Lung (tissue), 12 donors: ENCODE results near the gene AOC2. TPM values are rescaled to one million over a fixed set of nuclear protein-coding genes. Genes with fewer than 3 reads are reported as not detected.
"Not testable (repeated sequence)": the region's sequence is repeated elsewhere in the genome, so short reads cannot be mapped to it uniquely, and the experiment has no call there.

Source experiments
- ATAC-seq: fragments of 200-7000 bp; cut with Tn5 transposase; one replicate; pipeline ENCODE4 v1.9.1; 2020; ENCODE audit warnings: moderate number of reproducible peaks; ENCODE audit not compliant: insufficient read depth, low FRiP score
- DNase-seq, 3 donors: peaks; one replicate each; pipeline ENCODE4 v3.0.0-alpha.2; 2013 to 2017
- H3K27ac ChIP-seq, 2 donors: one replicate each; pipeline ENCODE4 v1.5.1; 2013; ENCODE audit warnings: mild to moderate bottlenecking in 2 of 2, moderate library complexity in 2 of 2, control low read depth in 1 of 2, inconsistent platforms in 1 of 2, low read depth in 1 of 2, low read length in 1 of 2
- H3K27me3 ChIP-seq, 3 donors: one replicate each; pipeline ENCODE4 v1.5.1; 2013; ENCODE audit warnings: low read length in 2 of 3; ENCODE audit not compliant: control insufficient read depth in 3 of 3, insufficient read depth in 3 of 3
- H3K36me3 ChIP-seq, 4 donors: one replicate each; pipeline ENCODE4 v1.5.1; 2013; ENCODE audit warnings: low read length in 4 of 4, mild to moderate bottlenecking in 1 of 4, moderate library complexity in 1 of 4; ENCODE audit not compliant: control insufficient read depth in 4 of 4, insufficient read depth in 4 of 4
- H3K4me1 ChIP-seq, 5 donors: one replicate each; pipeline ENCODE4 v1.5.1; 2013; ENCODE audit warnings: low read length in 5 of 5, mild to moderate bottlenecking in 2 of 5, moderate library complexity in 1 of 5; ENCODE audit not compliant: control insufficient read depth in 5 of 5, insufficient read depth in 5 of 5
- H3K4me3 ChIP-seq: one replicate; pipeline ENCODE4 v1.5.1; 2013; ENCODE audit warnings: mild to moderate bottlenecking, control low read depth, moderate library complexity
- H3K9ac ChIP-seq, 2 donors: one replicate each; pipeline ENCODE4 v1.5.1; 2013; ENCODE audit warnings: low read length in 2 of 2, control low read depth in 1 of 2; ENCODE audit not compliant: insufficient read depth in 1 of 2
- H3K9me3 ChIP-seq, 4 donors: one replicate each; pipeline ENCODE4 v1.5.1; 2013; ENCODE audit warnings: low read length in 3 of 4, mild to moderate bottlenecking in 1 of 4, moderate library complexity in 1 of 4; ENCODE audit not compliant: control insufficient read depth in 4 of 4, insufficient read depth in 3 of 4
- CTCF ChIP-seq: IDR thresholded peaks from 2 replicates; pipeline ENCODE4 v1.5.1; 2012; ENCODE audit warnings: mild to moderate bottlenecking; ENCODE audit errors: control extremely low read depth, extremely low read depth
- WGBS, 2 donors: extraction: QIAGEN DNeasy Blood & Tissue Kit; methylation state at CpG; one replicate each; pipeline ENCODE4 v1.1.7; 2013; 5-methylcytosine and 5-hydroxymethylcytosine counted together
- polyA plus RNA-seq, 2 donors: library from polyadenylated mRNA; stranded (reverse); fragments of 200-250 nt; gene quantifications; one replicate each; pipeline ENCODE4 v1.2.1, GENCODE V29; 2013
- total RNA-seq, 2 donors: library from RNA; depleted of rRNA in 1 of 2; stranded (reverse); fragments of >200 nt in 1 of 2; gene quantifications; one replicate each; pipeline ENCODE4 v1.2.1, GENCODE V29; 2014 to 2021
- donor health status: control.
- donor health status: control.
- donor health status: Bipolar disorder and iron deficiency.
- donor health status: healthy.
- donor health status: DM: yes; HTN: yes; CAD: no.

The AOC2 gene
- total and polyA plus RNA-seq, 4 donors = 1.5 to 2.4 (median 1.6) TPM

DNA sequence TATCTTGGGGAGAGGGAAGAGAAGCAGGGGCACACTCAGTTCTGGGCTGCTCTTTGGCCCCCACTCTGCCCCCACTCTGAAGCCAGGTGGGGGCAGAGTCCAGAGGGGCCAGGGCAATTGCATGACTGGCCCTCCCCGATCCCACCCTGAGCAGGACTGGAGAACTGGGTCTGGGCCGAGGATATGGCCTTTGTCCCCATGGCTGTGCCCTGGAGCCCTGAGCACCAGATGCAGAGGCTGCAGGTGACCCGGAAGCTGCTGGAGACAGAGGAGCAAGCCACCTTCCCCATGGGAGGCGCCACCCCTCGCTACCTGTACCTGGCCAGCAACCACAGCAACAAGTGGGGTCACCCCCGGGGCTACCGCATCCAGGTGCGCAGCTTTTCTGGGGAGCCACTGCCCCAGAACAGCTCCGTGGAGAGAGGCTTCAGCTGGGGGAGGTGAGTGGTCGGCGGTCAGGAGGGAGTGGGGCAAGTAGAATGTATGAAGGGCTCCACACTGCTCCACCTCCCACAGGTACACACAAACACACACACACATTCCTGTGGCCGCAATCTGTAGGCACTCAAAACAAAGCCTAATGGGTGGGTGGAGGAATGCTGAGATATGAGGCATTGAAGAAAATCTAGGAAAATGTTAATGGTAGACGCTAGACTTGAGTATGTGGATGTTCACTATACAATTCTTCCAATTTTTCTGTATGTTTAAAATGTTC is 28.0 kb downstream of the AOC2 start:
- H3K27ac ChIP-seq = no peak overlapping the region
- peaks cover 0 to 28% (median 8%) of the 10 kb centered on the region in 5 donors for H3K4me1 ChIP-seq
- no peak overlapping the region for H3K4me3 ChIP-seq
- H3K36me3 ChIP-seq = peaks cover 0 to 16% (median 0%) of the 10 kb centered on the region in 4 donors
- no peaks in the 10 kb centered on the region for H3K27me3 ChIP-seq
- DNase-seq (no peak), ATAC-seq (no peak)
- peaks cover 0 to 6% (median 0%) of the 10 kb centered on the region in 4 donors for H3K9me3 ChIP-seq
- TF ChIP-seq CTCF = no peak
- H3K9ac ChIP-seq = no peak overlapping the region
- 85 to 92% methylated on average over 13 of the region's 13 CpGs for WGBS, 2 donors

DNA sequence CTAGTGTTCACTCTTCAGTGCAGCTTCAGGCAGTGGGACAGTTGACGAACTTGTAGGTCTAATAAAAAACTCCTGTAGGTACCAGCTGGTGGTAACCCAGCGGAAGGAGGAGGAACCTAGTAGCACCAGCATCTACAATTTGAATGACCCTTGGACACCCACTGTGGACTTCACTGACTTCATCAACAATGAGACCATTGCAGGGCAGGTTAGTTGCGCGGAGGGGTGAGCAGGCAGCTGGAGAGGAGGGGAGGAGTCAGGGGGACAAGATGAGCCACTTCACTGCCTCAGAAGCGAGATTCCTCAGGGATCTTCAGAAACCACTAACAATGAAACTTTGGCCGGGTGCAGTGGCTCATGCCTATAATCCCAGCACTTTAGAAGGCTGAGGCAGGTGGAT is 28.9 kb downstream of the AOC2 start:
- WGBS, 2 donors = 89 to 91% methylated on average over 6 of the region's 6 CpGs

DNA sequence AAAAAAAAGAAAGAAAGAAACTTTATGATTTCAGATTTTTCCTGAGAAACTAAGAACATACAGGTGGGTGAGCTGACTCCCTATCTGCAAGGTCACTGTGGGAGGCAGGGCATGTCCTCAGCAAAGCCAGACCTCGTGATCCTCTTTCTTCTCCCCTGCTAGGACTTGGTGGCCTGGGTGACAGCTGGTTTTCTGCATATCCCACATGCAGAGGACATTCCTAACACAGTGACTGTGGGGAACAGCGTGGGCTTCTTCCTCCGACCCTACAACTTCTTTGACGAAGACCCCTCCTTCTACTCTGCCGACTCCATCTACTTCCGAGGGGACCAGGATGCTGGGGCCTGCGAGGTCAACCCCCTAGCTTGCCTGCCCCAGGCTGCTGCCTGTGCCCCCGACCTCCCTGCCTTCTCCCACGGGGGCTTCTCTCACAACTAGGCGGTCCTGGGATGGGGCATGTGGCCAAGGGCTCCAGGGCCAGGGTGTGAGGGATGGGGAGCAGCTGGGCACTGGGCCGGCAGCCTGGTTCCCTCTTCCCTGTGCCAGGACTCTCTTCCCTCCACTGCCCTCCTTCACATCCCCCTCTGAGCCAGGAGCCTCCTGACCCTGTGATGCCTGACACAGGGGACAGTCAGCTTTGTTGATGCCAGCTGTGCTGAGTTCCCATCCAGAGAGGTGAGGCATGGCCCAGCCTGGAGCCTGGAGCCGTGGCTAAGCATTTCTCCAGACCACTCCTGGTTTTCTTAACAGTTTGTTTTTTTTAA is 29.7 kb downstream of the AOC2 start:
- H3K4me1 ChIP-seq = peaks cover 0 to 28% (median 8%) of the 10 kb centered on the region in 5 donors
- H3K9ac ChIP-seq, H3K27me3 ChIP-seq, H3K4me3 ChIP-seq, H3K9me3 ChIP-seq: not testable (repeated sequence)
- ATAC-seq = peak; percentile 53
- 81 to 82% methylated on average over 7 to 9 of the region's 12 CpGs for WGBS, 2 donors
- DNase-seq = peak; percentile 88 to 92 (median 89)
- H3K36me3 ChIP-seq = peaks cover 0 to 16% (median 0%) of the 10 kb centered on the region in 4 donors
- peak overlapping the region in 1 of 2 donors; percentile 44 for H3K27ac ChIP-seq

More for the DNA sequence above, 28.9 kb downstream of the AOC2 start:
- Histone ChIP-seq H3K36me3 (peaks cover 0 to 16% (median 0%) of the 10 kb centered on the region in 4 donors), H3K4me3 (no peak overlapping the region), H3K9me3 (peaks cover 0 to 6% (median 0%) of the 10 kb centered on the region in 4 donors), H3K9ac (no peak overlapping the region), H3K4me1 (peaks cover 0 to 28% (median 8%) of the 10 kb centered on the region in 5 donors), H3K27me3 (no peaks in the 10 kb centered on the region), H3K27ac (no peak overlapping the region)
- no peak for TF ChIP-seq CTCF
- DNase-seq (no peak), ATAC-seq (no peak)

- Histone ChIP-seq H3K4me1 (peaks cover 0 to 28% (median 8%) of the 10 kb centered on the region in 5 donors), H3K36me3 (peaks cover 0 to 4% (median 0%) of the 10 kb centered on the region in 4 donors), H3K4me3 (no peak overlapping the region), H3K27ac (no peak overlapping the region), H3K27me3 (no peaks in the 10 kb centered on the region), H3K9me3 (no peaks in the 10 kb centered on the region), H3K9ac (no peak overlapping the region)
- TF ChIP-seq CTCF = no peak
- 96 to 97% methylated on average over 10 of the region's 10 CpGs for WGBS, 2 donors
- no peak for DNase-seq
- ATAC-seq = no peak
These were observed 32.7 kb downstream of the AOC2 start for GRCh38 chr17:42877037-42877436.
